Nephron (organoid): Measurements from ENCODE around the gene FAM50A.

Experiments used
- H3K27ac Mint-ChIP-seq, 3 experiments: 2 replicates each; pipeline ENCODE4 v1.8.0; 2020; ENCODE audit warnings: mixed read lengths in 3 of 3, mild to moderate bottlenecking in 2 of 3, moderate library complexity in 1 of 3
- H3K27me3 Mint-ChIP-seq: 2 replicates; pipeline ENCODE4 v1.8.0; 2021; ENCODE audit warnings: low read depth, mild to moderate bottlenecking, moderate library complexity, mixed read lengths
- H3K36me3 Mint-ChIP-seq: 2 replicates; pipeline ENCODE4 v1.8.0; 2020; ENCODE audit warnings: low read depth, mixed read lengths
- H3K4me1 Mint-ChIP-seq: 2 replicates; pipeline ENCODE4 v1.8.0; 2020; ENCODE audit warnings: mixed read lengths
- H3K4me3 Mint-ChIP-seq, 3 experiments: 2 replicates each; pipeline ENCODE4 v1.8.0; 2020; ENCODE audit warnings: mild to moderate bottlenecking in 3 of 3, mixed read lengths in 3 of 3, moderate library complexity in 2 of 3
- H3K9me3 Mint-ChIP-seq: 2 replicates; pipeline ENCODE4 v1.8.0; 2020; ENCODE audit warnings: mixed read lengths
- CTCF ChIP-seq, 3 experiments: fragments of 200-600 bp; sonication (generic); IDR thresholded peaks; one replicate each; pipeline ENCODE4 v1.5.0; 2021; ENCODE audit warnings: antibody characterized with exemption in 3 of 3; ENCODE audit not compliant: unreplicated experiment in 3 of 3

The FAM50A gene

DNA sequence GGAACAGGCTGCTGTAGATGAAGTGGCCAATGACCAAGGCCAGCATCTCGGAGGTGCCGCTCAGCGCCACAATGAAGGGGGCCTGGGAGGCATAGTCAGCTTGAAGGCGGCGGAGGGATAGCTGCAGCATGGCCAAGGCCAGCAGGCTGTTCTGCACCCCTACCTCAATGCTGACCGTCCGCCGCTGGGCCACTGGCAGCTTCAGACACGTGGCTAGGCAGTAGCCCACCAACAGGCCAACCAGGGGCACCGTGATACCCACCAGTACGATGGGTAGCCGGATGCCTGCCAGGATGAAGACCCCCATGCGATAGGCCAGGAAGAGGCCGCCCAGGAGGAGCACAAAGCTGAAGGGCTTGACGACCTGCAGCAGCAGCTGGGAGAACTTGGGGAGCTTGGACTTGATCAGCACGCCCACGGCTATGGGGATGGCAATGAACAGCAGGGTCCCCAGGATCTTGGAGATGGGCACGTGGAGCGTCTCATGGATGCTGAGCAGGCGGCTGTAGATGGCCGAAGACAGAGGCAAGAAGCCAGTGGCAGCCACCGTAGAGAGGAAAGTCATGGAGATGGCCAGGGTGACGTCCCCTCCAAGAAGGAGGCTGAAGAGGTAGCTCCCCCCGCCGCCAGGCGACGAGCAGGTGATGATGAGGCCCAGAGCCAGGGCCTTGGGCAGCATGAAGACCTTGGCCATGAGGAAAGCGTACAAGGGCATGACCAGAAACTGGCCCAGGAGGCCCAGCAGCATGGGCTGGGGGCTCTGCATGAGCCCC lies 43.8 kb downstream of the FAM50A start:
- Mint-ChIP-seq H3K4me1 (peaks cover 11% of the 10 kb centered on the region), H3K27me3 (no peaks in the 10 kb centered on the region), H3K27ac (peak overlapping the region; percentile 56 to 78 (median 69)), H3K9me3 (peaks cover 13% of the 10 kb centered on the region), H3K36me3 (peaks cover 15% of the 10 kb centered on the region), H3K4me3 (peak overlapping the region; percentile 78 to 84 (median 83))
- no peak for TF ChIP-seq CTCF (IDR thresholded peaks at IDR 0.05; ENCODE audit: unreplicated experiment in 3 of 3)

- Mint-ChIP-seq H3K27ac (no peak overlapping the region), H3K27me3 (no peaks in the 10 kb centered on the region), H3K36me3 (peaks cover 11% of the 10 kb centered on the region), H3K9me3 (peaks cover 13% of the 10 kb centered on the region), H3K4me1 (peaks cover 11% of the 10 kb centered on the region), H3K4me3 (peak overlapping the region; percentile 49 to 95 (median 69))
- TF ChIP-seq CTCF (IDR thresholded peaks at IDR 0.05; ENCODE audit: unreplicated experiment in 3 of 3): no peak
These were observed 44.6 kb downstream of the FAM50A start for GRCh38 chrX:154488336-154489075.

DNA sequence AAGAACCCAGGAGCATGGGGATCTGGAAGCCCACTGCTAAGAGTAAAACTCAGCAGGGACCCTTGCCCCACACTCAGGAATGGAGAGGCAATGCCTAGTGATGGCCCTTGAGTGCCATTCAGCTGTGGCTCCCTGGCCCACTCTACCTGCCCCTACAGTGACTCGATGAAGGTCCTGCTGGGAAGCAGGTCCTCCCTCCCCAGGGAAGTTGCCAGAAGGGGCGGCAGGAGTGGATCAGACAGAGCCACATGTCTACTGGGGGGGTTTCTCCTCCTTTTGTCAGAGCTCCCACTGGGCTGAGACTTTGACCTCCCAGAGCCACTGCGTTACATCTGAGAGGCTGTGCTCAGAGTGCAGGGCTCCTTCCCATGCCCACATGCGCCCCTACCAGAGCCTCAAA lies 45.2 kb downstream of the FAM50A start:
- no peak for TF ChIP-seq CTCF (IDR thresholded peaks at IDR 0.05; ENCODE audit: unreplicated experiment in 3 of 3)
- H3K27me3 Mint-ChIP-seq: no peaks in the 10 kb centered on the region
- H3K4me3 Mint-ChIP-seq: peak overlapping the region; percentile 87 to 95 (median 88)
- H3K27ac Mint-ChIP-seq: peak overlapping the region in 1 of 3 experiments; percentile 92
- peaks cover 6% of the 10 kb centered on the region for H3K36me3 Mint-ChIP-seq
- H3K9me3 Mint-ChIP-seq: peaks cover 13% of the 10 kb centered on the region
- H3K4me1 Mint-ChIP-seq: peaks cover 11% of the 10 kb centered on the region

- TF ChIP-seq CTCF (IDR thresholded peaks at IDR 0.05; ENCODE audit: unreplicated experiment in 3 of 3): no peak
These were observed 46.1 kb downstream of the FAM50A start for GRCh38 chrX:154490021-154490413.

GRCh38 chrX:154490414-154491083 lies 46.6 kb downstream of the FAM50A start, which contains the start of gene SLC10A3:
SLC10A3 (minus strand) TSS chrX:154490629; CDS start chrX:154488940, 1,689 bp downstream.
- Mint-ChIP-seq H3K27me3 (no peaks in the 10 kb centered on the region), H3K4me3 (peak within 1 kb of the TSS; percentile 87 to 95 (median 89)), H3K9me3 (peaks cover 16% of the 10 kb centered on the region)

More at GRCh38 chrX:154490021-154490413, 46.1 kb downstream of the FAM50A start:
- H3K36me3 Mint-ChIP-seq: peaks cover 6% of the 10 kb centered on the region
- no peaks in the 10 kb centered on the region for H3K27me3 Mint-ChIP-seq
- peak overlapping the region; percentile 87 to 95 (median 88) for H3K4me3 Mint-ChIP-seq
- peak overlapping the region; percentile 79 to 92 (median 83) for H3K27ac Mint-ChIP-seq
- H3K9me3 Mint-ChIP-seq: peaks cover 16% of the 10 kb centered on the region
- peaks cover 11% of the 10 kb centered on the region for H3K4me1 Mint-ChIP-seq

More at GRCh38 chrX:154490414-154491083, 46.6 kb downstream of the FAM50A start, which contains the start of gene SLC10A3:
- peaks cover 11% of the 10 kb centered on the region for H3K4me1 Mint-ChIP-seq
- peak within 1 kb of the TSS; percentile 83 to 92 (median 92) for H3K27ac Mint-ChIP-seq
- peaks cover 6% of the 10 kb centered on the region for H3K36me3 Mint-ChIP-seq
- no peak for TF ChIP-seq CTCF (IDR thresholded peaks at IDR 0.05; ENCODE audit: unreplicated experiment in 3 of 3)
